IMR-90 (cell line): Measurements from ENCODE around the gene POLR1C. TPM values are rescaled to one million over a fixed set of nuclear protein-coding genes. Genes with fewer than 3 reads are reported as not detected.

Experiments
- ATAC-seq: fragments of 200-7000 bp; cut with Tn5 transposase; 2 replicates; pipeline ENCODE4 v1.9.1; 2020; ENCODE audit warnings: low read depth, mild to moderate bottlenecking, moderate library complexity
- BruUV-seq: library from RNA; stranded (reverse); fragments of 400-500 nt; replicated peaks from 2 replicates; lab custom pipeline; 2021; lab: Mats Ljungman, UMichigan
- CTCF ChIA-PET: fragments of 300-600 bp; formaldehyde crosslinking; extraction: SDS; loops from one replicate; lab custom pipeline; 2021; ENCODE audit warnings: antibody characterized with exemption; lab: Yijun Ruan, JAX
- POLR2A ChIA-PET: fragments of 300-600 bp; sonication (Branson Sonifier 250); formaldehyde crosslinking; loops from one replicate; lab custom pipeline; 2022; ENCODE audit warnings: antibody characterized with exemption; ENCODE audit not compliant: unreplicated experiment; lab: Charles Lee
- DNase-seq: peaks from one replicate; pipeline ENCODE4 v3.0.0; 2013
- H2AFZ ChIP-seq: replicated peaks from 2 replicates; pipeline ENCODE3; 2013; ENCODE audit warnings: low read length, mild to moderate bottlenecking; ENCODE audit not compliant: poor library complexity
- H2AK5ac ChIP-seq: 2 replicates; pipeline ENCODE4 v1.6.1; 2013; ENCODE audit warnings: low read depth, low read length, inconsistent platforms
- H2AK9ac ChIP-seq: replicated peaks from 2 replicates; pipeline ENCODE3; 2013; ENCODE audit warnings: mild to moderate bottlenecking, low read depth, low read length, moderate library complexity; ENCODE audit not compliant: poor library complexity
- H2BK120ac ChIP-seq: 2 replicates; pipeline ENCODE4 v1.6.1; 2013; ENCODE audit warnings: low read depth, low read length, inconsistent platforms
- H2BK15ac ChIP-seq: 3 replicates; pipeline ENCODE4 v1.6.1; 2013; ENCODE audit warnings: low read depth, low read length, inconsistent platforms
- H2BK20ac ChIP-seq: 2 replicates; pipeline ENCODE4 v1.6.1; 2013; ENCODE audit warnings: low read depth, mild to moderate bottlenecking, inconsistent platforms, low read length, moderate library complexity
- H2BK5ac ChIP-seq: 2 replicates; pipeline ENCODE4 v1.6.1; 2013; ENCODE audit warnings: mild to moderate bottlenecking, low read depth, low read length, inconsistent platforms; ENCODE audit not compliant: poor library complexity, severe bottlenecking
- H3K14ac ChIP-seq: replicated peaks from 2 replicates; pipeline ENCODE4 v1.6.1; 2013; ENCODE audit warnings: low read depth, low read length, inconsistent platforms
- H3K18ac ChIP-seq: 2 replicates; pipeline ENCODE4 v1.6.1; 2013; ENCODE audit warnings: low read depth, low read length, control low read depth
- H3K23ac ChIP-seq: 2 replicates; pipeline ENCODE4 v1.6.1; 2013; ENCODE audit warnings: low read depth, low read length, inconsistent platforms
- H3K27ac ChIP-seq: 2 replicates; pipeline ENCODE4 v1.5.1; 2013; ENCODE audit warnings: mild to moderate bottlenecking, control low read depth, low read length; ENCODE audit not compliant: insufficient read depth
- H3K27me3 ChIP-seq: 2 replicates; pipeline ENCODE4 v1.6.1; 2013; ENCODE audit warnings: low read length; ENCODE audit not compliant: control insufficient read depth, insufficient read depth
- H3K36me3 ChIP-seq: 2 replicates; pipeline ENCODE4 v1.6.1; 2013; ENCODE audit warnings: low read length, mixed read lengths; ENCODE audit not compliant: control insufficient read depth, insufficient read depth
- H3K4ac ChIP-seq: 2 replicates; pipeline ENCODE4 v1.6.1; 2013; ENCODE audit warnings: low read depth, low read length, inconsistent platforms
- H3K4me1 ChIP-seq: 2 replicates; pipeline ENCODE4 v1.6.1; 2013; ENCODE audit warnings: low read length, mixed read lengths; ENCODE audit not compliant: control insufficient read depth, insufficient read depth
- H3K4me2 ChIP-seq: 2 replicates; pipeline ENCODE4 v1.6.1; 2013; ENCODE audit warnings: low read depth, mild to moderate bottlenecking, control low read depth, low read length, moderate library complexity
- H3K4me3 ChIP-seq: 2 replicates; pipeline ENCODE4 v1.5.1; 2013; ENCODE audit warnings: low read depth, mild to moderate bottlenecking, control low read depth, low read length, moderate library complexity; ENCODE audit not compliant: insufficient read depth
- H3K56ac ChIP-seq: 2 replicates; pipeline ENCODE4 v1.6.1; 2013; ENCODE audit warnings: low read length, inconsistent platforms; ENCODE audit not compliant: insufficient read depth; ENCODE audit errors: extremely low read depth
- H3K79me1 ChIP-seq, 2 experiments: 2 replicates each; pipeline ENCODE4 v1.6.1; 2013; ENCODE audit warnings: low read length in 2 of 2, inconsistent platforms in 1 of 2, low read depth in 1 of 2
- H3K9ac ChIP-seq: 2 replicates; pipeline ENCODE4 v1.6.1; 2013; ENCODE audit warnings: low read depth, low read length, control low read depth
- H3K9me1 ChIP-seq: 2 replicates; pipeline ENCODE4 v1.6.1; 2013; ENCODE audit warnings: low read length, inconsistent platforms; ENCODE audit not compliant: insufficient read depth
- H3K9me3 ChIP-seq: 2 replicates; pipeline ENCODE4 v1.6.1; 2013; ENCODE audit warnings: low read length; ENCODE audit not compliant: control insufficient read depth, insufficient read depth
- H4K20me1 ChIP-seq: 2 replicates; pipeline ENCODE4 v1.6.1; 2013; ENCODE audit warnings: low read length, inconsistent platforms; ENCODE audit not compliant: insufficient read depth
- H4K5ac ChIP-seq: 2 replicates; pipeline ENCODE4 v1.6.1; 2013; ENCODE audit warnings: mild to moderate bottlenecking, low read depth, low read length, control low read depth
- H4K8ac ChIP-seq, 2 experiments: 2 replicates each; pipeline ENCODE4 v1.6.1; 2013; ENCODE audit warnings: low read depth in 2 of 2, low read length in 2 of 2, control low read depth in 1 of 2, inconsistent platforms in 1 of 2
- H4K91ac ChIP-seq: 2 replicates; pipeline ENCODE4 v1.6.1; 2013; ENCODE audit warnings: low read depth, low read length, inconsistent platforms; ENCODE audit not compliant: insufficient read depth
- BHLHE40 ChIP-seq: fragments of 150-350 bp; IDR thresholded peaks from 2 replicates; pipeline ENCODE4 v1.6.1; 2016; ENCODE audit warnings: mild to moderate bottlenecking, low read depth, low read length
- CEBPB ChIP-seq: IDR thresholded peaks from 2 replicates; pipeline ENCODE4 v1.6.1; 2012; ENCODE audit warnings: low read depth, low read length, improper control_type of control experiment
- CHD1 ChIP-seq: IDR thresholded peaks from 2 replicates; pipeline ENCODE4 v1.6.1; 2012; ENCODE audit warnings: low read depth, low read length, improper control_type of control experiment
- CTCF ChIP-seq: conservative IDR thresholded peaks from 2 replicates; pipeline ENCODE4 v1.5.1; 2012; ENCODE audit warnings: mild to moderate bottlenecking, low read depth, low read length, improper control_type of control experiment
- ELK1 ChIP-seq: fragments of 150-350 bp; IDR thresholded peaks from 2 replicates; pipeline ENCODE4 v1.6.1; 2016; ENCODE audit warnings: low read depth, mild to moderate bottlenecking, low read length, moderate library complexity, borderline replicate concordance
- MAFK ChIP-seq: IDR thresholded peaks from 2 replicates; pipeline ENCODE4 v1.6.1; 2012; ENCODE audit warnings: low read depth, low read length, improper control_type of control experiment
- MAZ ChIP-seq: IDR thresholded peaks from 2 replicates; pipeline ENCODE4 v1.6.1; 2012; ENCODE audit warnings: low read depth, mild to moderate bottlenecking, low read length, improper control_type of control experiment, moderate library complexity, borderline replicate concordance
- NFE2L2 ChIP-seq: fragments of 150-350 bp; IDR thresholded peaks from 2 replicates; pipeline ENCODE4 v1.6.1; 2016; ENCODE audit warnings: low read depth, mild to moderate bottlenecking, low read length
- POLR2A ChIP-seq: IDR thresholded peaks from 2 replicates; pipeline ENCODE4 v1.6.1; 2012; ENCODE audit warnings: mild to moderate bottlenecking, low read depth, low read length
- RAD21 ChIP-seq: IDR thresholded peaks from 2 replicates; pipeline ENCODE4 v1.6.1; 2012; ENCODE audit warnings: low read length, improper control_type of control experiment
- RCOR1 ChIP-seq: IDR thresholded peaks from 2 replicates; pipeline ENCODE4 v1.6.1; 2012; ENCODE audit warnings: mild to moderate bottlenecking, low read length, improper control_type of control experiment; ENCODE audit not compliant: insufficient replicate concordance
- RFX5 ChIP-seq: IDR thresholded peaks from 2 replicates; pipeline ENCODE4 v1.8.0; 2012; ENCODE audit warnings: low read depth, mild to moderate bottlenecking, low read length, moderate library complexity
- SMC3 ChIP-seq: fragments of 150-350 bp; IDR thresholded peaks from 2 replicates; pipeline ENCODE4 v1.6.1; 2016; ENCODE audit warnings: low read depth, mild to moderate bottlenecking, antibody characterized with exemption, low read length, moderate library complexity
- WGBS, 2 experiments: methylation state at CpG; one replicate each; pipeline versions ENCODE4 v1.1.5 to v1.1.7; 2013; ENCODE audit warnings: missing lambda C conversion rate in 2 of 2; ENCODE audit not compliant: insufficient read length in 1 of 2; ENCODE audit errors: extremely low coverage in 2 of 2; 5-methylcytosine and 5-hydroxymethylcytosine counted together
- dilution Hi-C: fragments of 300-500 bp; cut with HindIII; formaldehyde crosslinking; loops from one replicate; pipeline ENCODE4 v1.14.3; 2018; ENCODE audit warnings: low sequenced_read_pairs; ENCODE audit not compliant: unreplicated experiment
- in situ Hi-C: fragments of 300-500 bp; cut with MboI; formaldehyde crosslinking; loops from 3 replicates; pipeline ENCODE4 v1.14.3; 2019; ENCODE audit warnings: low sequenced_read_pairs, inconsistent platforms, mixed read lengths
- intact Hi-C: fragments of 100-400 bp; cut with micrococcal nuclease; formaldehyde crosslinking; loops from 2 replicates; pipeline ENCODE4 v1.10.0; 2022
- polyA plus RNA-seq, 3 experiments: library from polyadenylated mRNA; depleted of rRNA; stranded (reverse); fragments of >200 nt; gene quantifications; 2 replicates each; pipeline ENCODE4 v1.2.3, GENCODE V29; 2012; ENCODE audit warnings: low replicate concordance in 1 of 3
- total RNA-seq: library from RNA; depleted of rRNA; stranded (reverse); fragments of >200 nt; gene quantifications from 2 replicates; pipeline ENCODE4 v1.2.3, GENCODE V29; 2012

POLR1C gene
- total and polyA plus RNA-seq, 2 of the 4 experiments (the other 2 are of a cell fraction) = 46.1 to 72.6 TPM

- H3K9ac ChIP-seq = no peak overlapping the region
- TF ChIP-seq MAFK (no peak), POLR2A (no peak), MAZ (no peak), ELK1 (no peak), RCOR1 (no peak), BHLHE40 (no peak), CEBPB (no peak), SMC3 (no peak), RFX5 (no peak), CHD1 (no peak), CTCF (no peak), NFE2L2 (no peak), RAD21 (no peak)
- intact Hi-C loops (no loop called here), dilution Hi-C loops (no loop called here), in situ Hi-C loops (no loop called here)
- peaks cover 38% of the 10 kb centered on the region for H3K9me1 ChIP-seq
- H3K27ac ChIP-seq = no peak overlapping the region
- H3K4me2 ChIP-seq = no peak overlapping the region
- peak; percentile 41 for DNase-seq
- no peak overlapping the region for H4K5ac ChIP-seq
- ChIA-PET POLR2A (no interaction called here), CTCF (no interaction called here)
- H4K8ac ChIP-seq = no peak overlapping the region
- H2BK15ac ChIP-seq = no peak overlapping the region
- no peak overlapping the region for H2AK5ac ChIP-seq
- H3K23ac ChIP-seq = peak overlapping the region; percentile 20; the same call in 1 of the 2 replicates
- peak overlapping the region; percentile 4; the same call in 1 of the 2 replicates for H3K14ac ChIP-seq
- H3K4me3 ChIP-seq = no peak overlapping the region
- H2BK120ac ChIP-seq = no peak overlapping the region
- no peaks in the 10 kb centered on the region for H3K27me3 ChIP-seq
- H3K36me3 ChIP-seq = peaks cover 1% of the 10 kb centered on the region
- H3K18ac ChIP-seq = no peak overlapping the region
- WGBS, 2 experiments = no CpG with 5 or more reads among the region's 4 CpGs
- H2AK9ac ChIP-seq = no peak overlapping the region
- ATAC-seq = no peak
- no peak overlapping the region for H2AFZ ChIP-seq
- 0 out of 2 replicates have a peak overlapping the region, but pooled peaks have one; percentile 9 for H3K4ac ChIP-seq
- peaks cover 21% of the 10 kb centered on the region; the same call in 1 of the 2 replicates for H4K20me1 ChIP-seq
- no peak overlapping the region for H3K56ac ChIP-seq
- H4K91ac ChIP-seq = no peak overlapping the region
- peaks cover 37 to 69% of the 10 kb centered on the region in 2 experiments for H3K79me1 ChIP-seq
- H3K4me1 ChIP-seq = peaks cover 13% of the 10 kb centered on the region
- H2BK5ac ChIP-seq = no peak overlapping the region
- BruUV-seq = no TSS peak
- H3K9me3 ChIP-seq = no peaks in the 10 kb centered on the region
- H2BK20ac ChIP-seq = no peak overlapping the region
These were observed 28.1 kb upstream of the POLR1C start for GRCh38 chr6:43488667-43489276.
